Measurements from ENCODE around the gene TAC4. TPM values are rescaled to one million over a fixed set of nuclear protein-coding genes. Genes with fewer than 3 reads are reported as not detected.

The TAC4 gene
- total RNA-seq, 3 donors from 2014 or later (not counting 1 experiment from before 2014, with no cell fraction given) = not detected

DNA sequence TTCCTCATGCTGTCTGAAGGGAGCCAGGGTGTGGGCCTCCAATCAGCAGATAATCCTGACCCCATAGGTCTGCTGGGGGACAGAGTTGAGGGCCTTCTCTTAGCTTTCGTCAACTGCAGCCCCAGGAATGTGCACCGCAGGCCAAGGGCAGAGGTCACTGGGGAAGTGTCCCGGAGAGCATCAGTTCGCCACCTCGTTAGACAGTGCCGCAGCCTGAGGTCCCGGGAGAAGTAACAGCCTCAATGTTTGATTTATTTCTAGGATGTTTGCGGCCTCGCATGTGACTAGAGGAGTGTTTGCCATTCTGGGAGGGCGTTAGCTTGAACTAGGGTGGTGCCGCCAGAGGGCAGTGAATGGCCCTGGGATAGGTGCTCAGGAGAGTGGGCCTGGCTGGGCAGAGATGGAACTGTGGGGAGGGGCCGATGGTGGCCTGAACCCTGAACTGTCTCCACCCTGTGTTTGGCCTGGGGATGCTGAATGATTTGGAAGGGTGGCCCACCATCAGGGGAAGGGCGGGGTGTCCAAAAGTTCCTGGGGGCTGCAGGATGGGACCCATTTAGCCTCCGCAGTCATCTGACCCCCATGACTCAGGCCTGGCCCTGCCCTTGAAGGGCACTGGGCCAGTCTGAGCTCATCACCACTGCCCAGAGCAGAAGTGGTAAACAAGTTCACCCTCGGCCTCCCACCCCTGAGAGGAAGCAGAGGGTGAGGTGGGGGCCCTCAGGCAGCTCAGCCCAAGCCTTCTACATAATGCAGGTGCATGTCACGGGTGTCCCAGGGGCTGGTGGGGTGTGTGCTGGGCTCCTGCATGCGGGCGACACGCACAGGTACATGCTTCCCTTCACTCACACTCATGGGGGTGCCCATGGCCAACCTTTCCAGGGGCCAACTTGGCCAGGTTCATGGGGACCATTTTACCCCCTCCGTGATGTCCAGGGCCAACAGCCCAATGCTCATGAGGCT is 12.4 kb upstream of the TAC4 start:
- Mint-ChIP-seq H3K4me1 (no peaks in the 10 kb centered on the region), H3K4me3 (no peak overlapping the region), H3K36me3 (no peaks in the 10 kb centered on the region), H3K27ac (no peak overlapping the region), H3K27me3 (ENCODE audit: low read depth in 2 of 2) (peaks cover 0 to 11% of the 10 kb centered on the region in 2 donors), H3K9me3 (no peaks in the 10 kb centered on the region)
- Histone ChIP-seq H3K4me1 (ENCODE audit: control insufficient read depth, insufficient read depth, low read length) (peaks cover 4% of the 10 kb centered on the region), H3K36me3 (ENCODE audit: control insufficient read depth, insufficient read depth, low read length) (no peaks in the 10 kb centered on the region), H3K27ac (ENCODE audit: low read length) (no peak overlapping the region), H3K9me3 (ENCODE audit: control insufficient read depth, insufficient read depth, low read length) (no peaks in the 10 kb centered on the region), H3K4me3 (ENCODE audit: low read length) (no peak overlapping the region), H3K27me3 (ENCODE audit: control insufficient read depth, insufficient read depth, low read length) (peaks cover 3% of the 10 kb centered on the region)
- TF ChIP-seq, protein P1, sequence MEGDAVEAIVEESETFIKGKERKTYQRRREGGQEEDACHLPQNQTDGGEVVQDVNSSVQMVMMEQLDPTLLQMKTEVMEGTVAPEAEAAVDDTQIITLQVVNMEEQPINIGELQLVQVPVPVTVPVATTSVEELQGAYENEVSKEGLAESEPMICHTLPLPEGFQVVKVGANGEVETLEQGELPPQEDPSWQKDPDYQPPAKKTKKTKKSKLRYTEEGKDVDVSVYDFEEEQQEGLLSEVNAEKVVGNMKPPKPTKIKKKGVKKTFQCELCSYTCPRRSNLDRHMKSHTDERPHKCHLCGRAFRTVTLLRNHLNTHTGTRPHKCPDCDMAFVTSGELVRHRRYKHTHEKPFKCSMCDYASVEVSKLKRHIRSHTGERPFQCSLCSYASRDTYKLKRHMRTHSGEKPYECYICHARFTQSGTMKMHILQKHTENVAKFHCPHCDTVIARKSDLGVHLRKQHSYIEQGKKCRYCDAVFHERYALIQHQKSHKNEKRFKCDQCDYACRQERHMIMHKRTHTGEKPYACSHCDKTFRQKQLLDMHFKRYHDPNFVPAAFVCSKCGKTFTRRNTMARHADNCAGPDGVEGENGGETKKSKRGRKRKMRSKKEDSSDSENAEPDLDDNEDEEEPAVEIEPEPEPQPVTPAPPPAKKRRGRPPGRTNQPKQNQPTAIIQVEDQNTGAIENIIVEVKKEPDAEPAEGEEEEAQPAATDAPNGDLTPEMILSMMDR (IDR thresholded peaks at IDR 0.05) = no peak
- no peak for ATAC-seq
- intact Hi-C loops (cut with micrococcal nuclease) = no loop called here
- DNase-seq = no peak
- WGBS (ENCODE audit: insufficient coverage) = 76% methylated on average over 20 of the region's 20 CpGs

DNA sequence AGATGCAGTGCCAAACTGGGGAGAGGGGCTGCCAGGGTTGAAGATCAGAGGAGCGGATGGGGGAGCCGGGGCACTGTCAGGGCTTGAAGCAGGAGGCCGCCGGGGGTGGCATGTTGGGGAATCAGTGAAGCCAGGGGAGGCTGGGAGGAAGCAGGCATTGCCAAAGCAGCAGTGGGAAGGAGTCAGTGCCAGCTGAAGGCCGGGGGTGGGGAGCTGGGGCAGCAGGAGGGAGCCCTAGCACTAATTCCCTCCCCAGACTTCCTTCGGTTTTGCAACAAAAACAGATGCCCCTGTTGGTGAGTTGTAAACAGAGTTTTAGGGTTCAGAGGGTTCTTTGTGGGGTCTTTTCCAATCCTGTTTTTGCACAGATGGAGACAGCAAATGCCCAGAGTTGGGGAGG is 10.9 kb upstream of the TAC4 start:
- H3K27me3 ChIP-seq (ENCODE audit: control insufficient read depth, insufficient read depth, low read length) = peaks cover 3% of the 10 kb centered on the region
- H3K4me3 ChIP-seq (ENCODE audit: low read length) = no peak overlapping the region
- intact Hi-C loops (cut with micrococcal nuclease) = no loop called here
- no peak for DNase-seq
- no peaks in the 10 kb centered on the region for H3K36me3 Mint-ChIP-seq
- H3K4me3 Mint-ChIP-seq = no peak overlapping the region
- no peak for ATAC-seq
- no peaks in the 10 kb centered on the region for H3K9me3 Mint-ChIP-seq
- H3K4me1 ChIP-seq (ENCODE audit: control insufficient read depth, insufficient read depth, low read length) = peaks cover 4% of the 10 kb centered on the region
- 38% methylated on average over 5 of the region's 6 CpGs for WGBS (ENCODE audit: insufficient coverage)
- H3K9me3 ChIP-seq (ENCODE audit: control insufficient read depth, insufficient read depth, low read length) = no peaks in the 10 kb centered on the region
- no peak overlapping the region for H3K27ac ChIP-seq (ENCODE audit: low read length)
- TF ChIP-seq, protein P1 (IDR thresholded peaks at IDR 0.05) = no peak
- no peaks in the 10 kb centered on the region for H3K36me3 ChIP-seq (ENCODE audit: control insufficient read depth, insufficient read depth, low read length)
- H3K4me1 Mint-ChIP-seq = no peaks in the 10 kb centered on the region
- H3K27ac Mint-ChIP-seq = no peak overlapping the region
- peaks cover 0 to 11% of the 10 kb centered on the region in 2 donors for H3K27me3 Mint-ChIP-seq (ENCODE audit: low read depth in 2 of 2)

DNA sequence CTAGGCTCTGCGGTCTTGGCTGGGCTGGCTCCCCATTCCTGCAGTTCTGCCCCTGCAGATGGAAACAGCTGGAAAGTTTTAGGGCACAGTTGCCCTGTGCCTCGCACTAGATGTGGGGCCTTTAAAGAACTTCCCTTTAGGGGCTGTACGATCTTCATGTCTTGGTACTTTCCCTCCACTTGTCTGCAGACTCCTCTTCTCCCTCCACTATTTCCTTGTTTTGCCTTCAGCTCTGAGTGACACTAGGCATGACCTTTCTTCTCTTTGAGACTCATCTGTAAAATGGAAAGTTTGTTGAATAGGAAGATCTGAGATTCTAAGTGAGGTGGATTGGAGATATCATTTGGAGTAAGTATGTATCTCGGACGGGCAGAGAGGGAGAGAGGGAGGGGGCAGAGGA is 6.3 kb upstream of the TAC4 start:
- H3K27me3 Mint-ChIP-seq (ENCODE audit: low read depth in 2 of 2) = peaks cover 0 to 4% of the 10 kb centered on the region in 2 donors
- no peak overlapping the region for H3K27ac Mint-ChIP-seq
- peaks cover 7 to 16% of the 10 kb centered on the region in 2 donors for H3K4me1 Mint-ChIP-seq
- TF ChIP-seq, protein P1 (IDR thresholded peaks at IDR 0.05) = no peak
- 89% methylated on average over 5 of the region's 5 CpGs for WGBS (ENCODE audit: insufficient coverage)
- Histone ChIP-seq H3K27me3 (ENCODE audit: control insufficient read depth, insufficient read depth, low read length) (no peaks in the 10 kb centered on the region), H3K4me1 (ENCODE audit: control insufficient read depth, insufficient read depth, low read length) (peaks cover 18% of the 10 kb centered on the region), H3K27ac (ENCODE audit: low read length) (no peak overlapping the region), H3K9me3 (ENCODE audit: control insufficient read depth, insufficient read depth, low read length) (no peaks in the 10 kb centered on the region), H3K36me3 (ENCODE audit: control insufficient read depth, insufficient read depth, low read length) (no peaks in the 10 kb centered on the region), H3K4me3 (ENCODE audit: low read length) (no peak overlapping the region)
- DNase-seq (no peak), ATAC-seq (no peak)
- intact Hi-C loops (cut with micrococcal nuclease) = loop anchor here (5.0 kb wide), 2 partner anchors 137 to 157 kb away; no protein-coding TSS in a partner anchor
- H3K36me3 Mint-ChIP-seq = no peaks in the 10 kb centered on the region
- no peak overlapping the region for H3K4me3 Mint-ChIP-seq
- no peaks in the 10 kb centered on the region for H3K9me3 Mint-ChIP-seq
